Neural cell (in vitro differentiated cells): Measurements from ENCODE around the gene SLC28A1. TPM values are rescaled to one million over a fixed set of nuclear protein-coding genes. Genes with fewer than 3 reads are reported as not detected.

Experiments
- H2AFZ ChIP-seq: fragments of 200-600, 300-800 bp; sonication (generic), shearing (Covaris generic); 2 replicates; pipeline ENCODE4 v1.6.0; 2014; ENCODE audit warnings: low read depth, mild to moderate bottlenecking, antibody characterized with exemption, low read length, moderate library complexity
- H3F3A ChIP-seq: fragments of 200-600 bp; shearing (Covaris generic); 2 replicates; pipeline ENCODE4 v1.6.1; 2016; ENCODE audit warnings: mild to moderate bottlenecking, moderate library complexity, mixed read lengths, antibody characterized with exemption, low read length; ENCODE audit not compliant: insufficient read depth, poor library complexity, severe bottlenecking
- H3K27ac ChIP-seq: fragments of 200-600, 300-800 bp; sonication (generic), shearing (Covaris generic); 2 replicates; pipeline ENCODE4 v1.5.1; 2014; ENCODE audit warnings: mild to moderate bottlenecking, low read length, moderate library complexity
- H3K27me3 ChIP-seq: fragments of 300-800, 200-600 bp; sonication (generic), shearing (Covaris generic); 2 replicates; pipeline ENCODE4 v1.6.0; 2014; ENCODE audit warnings: mild to moderate bottlenecking, low read depth, low read length, moderate library complexity; ENCODE audit not compliant: insufficient read depth
- H3K36me3 ChIP-seq: fragments of 300-800, 200-600 bp; sonication (generic), shearing (Covaris generic); 2 replicates; pipeline ENCODE4 v1.5.1; 2014; ENCODE audit warnings: mild to moderate bottlenecking, antibody characterized with exemption, low read length, moderate library complexity; ENCODE audit not compliant: insufficient read depth
- H3K4me2 ChIP-seq: fragments of 300-800, 200-600 bp; sonication (generic), shearing (Covaris generic); 2 replicates; pipeline ENCODE4 v1.6.0; 2014; ENCODE audit warnings: mild to moderate bottlenecking, low read length
- H3K4me3 ChIP-seq: fragments of 300-800, 200-600 bp; sonication (generic), shearing (Covaris generic); 2 replicates; pipeline ENCODE4 v1.5.1; 2014; ENCODE audit warnings: mild to moderate bottlenecking, low read length, moderate library complexity
- H3K79me2 ChIP-seq: fragments of 200-600 bp; shearing (Covaris generic); replicated peaks from 2 replicates; pipeline ENCODE4 v1.6.0; 2014; ENCODE audit warnings: mild to moderate bottlenecking, low read length, moderate library complexity; ENCODE audit not compliant: insufficient read depth
- H3K9ac ChIP-seq: fragments of 300-800, 200-600 bp; sonication (generic), shearing (Covaris generic); 2 replicates; pipeline ENCODE4 v1.6.1; 2016; ENCODE audit warnings: mild to moderate bottlenecking, low read length, mixed read lengths
- H3K9me2 ChIP-seq: fragments of 200-600 bp; shearing (Covaris generic); 2 replicates; pipeline ENCODE4 v1.6.1; 2016; ENCODE audit warnings: mild to moderate bottlenecking, low read length, mixed read lengths; ENCODE audit not compliant: insufficient read depth
- H3K9me3 ChIP-seq: fragments of 200-600, 300-800 bp; sonication (generic), shearing (Covaris generic); 2 replicates; pipeline ENCODE4 v1.6.1; 2016; ENCODE audit warnings: mild to moderate bottlenecking, mixed run types, low read length, moderate library complexity, mixed read lengths
- H4K20me1 ChIP-seq: fragments of 200-600 bp; shearing (Covaris generic); 2 replicates; pipeline ENCODE4 v1.6.1; 2016; ENCODE audit warnings: mild to moderate bottlenecking, mixed run types; ENCODE audit not compliant: insufficient read depth
- CTCF ChIP-seq: fragments of 450-650 bp; IDR thresholded peaks from 2 replicates; pipeline ENCODE4 v1.5.1; 2014; ENCODE audit warnings: antibody characterized with exemption, mild to moderate bottlenecking, moderate library complexity; ENCODE audit not compliant: poor library complexity, severe bottlenecking
- EP300 ChIP-seq: fragments of 450-650 bp; conservative IDR thresholded peaks from 2 replicates; pipeline ENCODE4 v1.6.1; 2014; ENCODE audit warnings: antibody characterized with exemption, mild to moderate bottlenecking, moderate library complexity; ENCODE audit not compliant: poor library complexity, severe bottlenecking
- EZH2 ChIP-seq: fragments of 200-600, 300-800 bp; shearing (Covaris generic), sonication (generic); IDR thresholded peaks from 2 replicates; pipeline ENCODE4 v1.6.1; 2014; ENCODE audit warnings: antibody characterized with exemption, low read length, borderline replicate concordance, mild to moderate bottlenecking; ENCODE audit not compliant: insufficient read depth, poor library complexity, severe bottlenecking
- MXI1 ChIP-seq: fragments of 450-650 bp; conservative IDR thresholded peaks from 2 replicates; pipeline ENCODE4 v1.6.1; 2014; ENCODE audit warnings: antibody characterized with exemption, mild to moderate bottlenecking; ENCODE audit not compliant: poor library complexity, severe bottlenecking
- POLR2AphosphoS5 ChIP-seq: IDR thresholded peaks from 2 replicates; pipeline ENCODE4 v1.6.1; 2012
- RAD21 ChIP-seq: fragments of 450-650 bp; conservative IDR thresholded peaks from 2 replicates; pipeline ENCODE4 v1.6.1; 2014; ENCODE audit warnings: antibody characterized with exemption, mild to moderate bottlenecking, moderate library complexity
- REST ChIP-seq: IDR thresholded peaks from 2 replicates; pipeline ENCODE4 v1.6.1; 2012; ENCODE audit warnings: borderline replicate concordance
- SMC3 ChIP-seq: fragments of 450-650 bp; conservative IDR thresholded peaks from 2 replicates; pipeline ENCODE4 v1.6.1; 2014; ENCODE audit warnings: antibody characterized with exemption, mild to moderate bottlenecking, moderate library complexity; ENCODE audit not compliant: poor library complexity
- TAF1 ChIP-seq: IDR thresholded peaks from 2 replicates; pipeline ENCODE4 v1.6.1; 2012; ENCODE audit warnings: low read depth
- polyA plus RNA-seq: library from polyadenylated mRNA; depleted of rRNA; stranded (reverse); fragments of >200 nt; gene quantifications from 2 replicates; pipeline ENCODE4 v1.2.3, GENCODE V29; 2014

Gene SLC28A1
- polyA plus RNA-seq, 1 donor from 2014 or later = not detected

GRCh38 chr15:84919106-84919667 lies 34.7 kb downstream of the SLC28A1 start:
- H3K27me3 ChIP-seq = no peaks in the 10 kb centered on the region
- no peaks in the 10 kb centered on the region for H3K36me3 ChIP-seq
- TF ChIP-seq TAF1 (no peak), POLR2AphosphoS5 (no peak), EZH2 (no peak), CTCF (no peak), EP300 (no peak), SMC3 (no peak)
- no peak overlapping the region for H3K27ac ChIP-seq
- no peak overlapping the region for H3K4me2 ChIP-seq
- no peaks in the 10 kb centered on the region for H3K9me3 ChIP-seq
- H3K9me2 ChIP-seq = no peaks in the 10 kb centered on the region
- H4K20me1 ChIP-seq = no peaks in the 10 kb centered on the region
- H2AFZ ChIP-seq = no peak overlapping the region
- H3K9ac ChIP-seq = no peak overlapping the region
- no peaks in the 10 kb centered on the region for H3F3A ChIP-seq
- no peaks in the 10 kb centered on the region for H3K79me2 ChIP-seq
- no peak overlapping the region for H3K4me3 ChIP-seq

GRCh38 chr15:84921121-84921520 lies 36.7 kb downstream of the SLC28A1 start:
- H3K4me2 ChIP-seq = no peak overlapping the region
- no peak overlapping the region for H3K9ac ChIP-seq

More at GRCh38 chr15:84921121-84921520, 36.7 kb downstream of the SLC28A1 start:
- Histone ChIP-seq H3K27ac (no peak overlapping the region), H4K20me1 (no peaks in the 10 kb centered on the region), H3K27me3 (no peaks in the 10 kb centered on the region), H3K9me3 (no peaks in the 10 kb centered on the region), H3F3A (no peaks in the 10 kb centered on the region), H3K9me2 (no peaks in the 10 kb centered on the region), H3K36me3 (no peaks in the 10 kb centered on the region), H2AFZ (no peak overlapping the region), H3K79me2 (no peaks in the 10 kb centered on the region), H3K4me3 (no peak overlapping the region)
- TF ChIP-seq POLR2AphosphoS5 (no peak), EZH2 (no peak), REST (no peak), TAF1 (no peak), SMC3 (no peak), MXI1 (no peak), CTCF (no peak), EP300 (no peak), RAD21 (no peak)
